HG03571 (cell line): Measurements from ENCODE around the gene TMEM69.
"Not testable (repeated sequence)": the region's sequence is repeated elsewhere in the genome, so short reads cannot be mapped to it uniquely, and the experiment has no call there.

Source experiments
- ATAC-seq: cut with Tn5 transposase; IDR thresholded peaks from one replicate; pipeline ENCODE4 v1.9.1; 2021; ENCODE audit not compliant: unreplicated experiment

The TMEM69 gene

GRCh38 chr1:45677751-45678245, 10.2 kb upstream of the TMEM69 start:
- ATAC-seq, result no peak

- ATAC-seq, result no peak
Observed at GRCh38 chr1:45678489-45678888, 9.5 kb upstream of the TMEM69 start.

DNA sequence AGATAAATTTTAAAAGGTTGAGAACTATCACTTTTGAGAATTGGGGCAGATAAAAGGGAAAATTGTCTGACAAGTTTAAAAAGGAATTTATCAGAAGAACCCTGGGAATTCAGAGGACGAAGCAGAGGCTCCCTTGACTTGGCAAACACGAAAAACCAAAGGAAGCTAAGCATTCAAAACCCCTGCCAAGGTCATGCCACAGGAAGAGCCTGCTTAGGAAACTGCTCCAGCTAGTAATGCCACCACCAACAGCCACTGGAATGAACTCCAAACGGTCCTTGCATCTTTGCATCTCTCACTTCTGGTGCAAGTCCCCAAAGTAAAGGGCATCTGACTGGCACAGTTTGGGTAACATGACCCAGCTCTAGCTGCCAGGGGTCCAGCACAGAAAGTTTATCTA, 8.9 kb upstream of the TMEM69 start:
- ATAC-seq, result no peak

- no peak for ATAC-seq
Observed at GRCh38 chr1:45682942-45683341, 5.0 kb upstream of the TMEM69 start.

DNA sequence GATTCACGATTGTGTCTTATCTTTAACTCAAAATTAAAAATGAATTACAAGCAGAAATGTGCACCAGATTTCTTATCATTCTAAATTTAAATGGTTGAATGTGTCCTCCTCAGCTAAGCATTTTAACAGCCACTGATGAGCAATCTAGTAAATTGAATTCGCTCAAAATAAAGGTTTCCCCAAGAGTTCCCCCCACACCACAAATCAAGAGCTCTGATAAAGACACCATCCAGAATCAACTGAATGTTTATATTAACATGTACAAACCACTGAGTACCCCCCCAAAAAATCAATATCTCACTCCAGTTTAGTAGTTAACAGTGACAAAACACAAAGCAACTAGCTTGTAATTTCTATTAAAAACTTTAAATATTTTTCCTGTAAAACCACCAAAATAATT, 3.6 kb upstream of the TMEM69 start:
- no peak for ATAC-seq

GRCh38 chr1:45685308-45686014, 2.5 kb upstream of the TMEM69 start:
- no peak for ATAC-seq

DNA sequence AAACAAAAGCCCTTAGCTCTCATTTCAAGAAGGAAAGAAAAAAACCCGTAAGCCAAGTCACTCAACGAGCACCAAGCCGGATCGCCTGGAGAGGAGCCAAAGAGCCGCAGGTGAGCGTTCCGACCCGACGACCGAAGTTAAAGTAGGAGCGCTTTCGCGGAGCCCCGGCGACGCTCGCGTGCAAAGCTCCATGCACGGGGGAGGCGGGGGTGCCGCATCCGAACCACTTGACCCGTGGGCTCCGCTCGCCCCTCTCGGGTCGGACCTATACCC, 2.0 kb upstream of the TMEM69 start:
- peak; percentile 13 for ATAC-seq

DNA sequence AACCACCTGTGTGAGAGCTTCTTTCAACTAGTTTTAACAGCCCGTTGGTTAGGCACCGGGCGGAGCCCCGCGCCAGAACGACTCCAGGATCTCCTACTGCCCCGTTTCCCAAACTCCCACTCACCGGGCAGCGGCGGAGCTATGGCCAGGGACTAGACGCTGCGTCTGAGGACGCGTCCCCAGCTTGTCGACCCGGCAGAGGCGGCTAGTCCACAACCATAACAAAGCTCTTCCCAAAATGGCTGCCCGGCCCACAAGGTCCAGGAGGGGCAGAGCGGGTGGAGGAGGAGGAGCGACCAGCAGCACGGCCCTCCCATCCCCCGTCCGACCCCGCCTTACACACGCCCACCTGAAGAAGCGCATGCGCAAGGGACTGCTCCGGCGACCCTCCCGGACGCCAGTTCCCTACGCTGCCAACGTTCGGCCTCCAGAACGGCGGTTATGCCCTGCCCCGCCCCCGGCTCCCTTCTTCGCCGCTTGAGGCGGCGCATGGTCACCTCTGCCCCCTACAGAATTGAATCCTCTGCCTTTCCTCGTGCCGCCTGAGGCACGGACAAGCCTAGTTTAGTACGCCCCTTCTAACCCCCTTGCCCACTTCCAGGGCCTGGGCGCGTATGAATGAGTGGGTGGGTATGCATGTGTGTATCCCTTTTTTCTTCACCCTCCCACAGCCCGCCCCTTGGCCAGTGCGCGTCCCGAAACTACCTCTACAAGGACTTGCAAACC, 1.5 kb upstream of the TMEM69 start, which contains the start of gene GPBP1L1:
Gene GPBP1L1 (minus strand): TSS at position 246 of the 726 bp plus-strand sequence. CDS start 27,446 bp downstream, outside the sequence.
- peak; percentile 48 for ATAC-seq

DNA sequence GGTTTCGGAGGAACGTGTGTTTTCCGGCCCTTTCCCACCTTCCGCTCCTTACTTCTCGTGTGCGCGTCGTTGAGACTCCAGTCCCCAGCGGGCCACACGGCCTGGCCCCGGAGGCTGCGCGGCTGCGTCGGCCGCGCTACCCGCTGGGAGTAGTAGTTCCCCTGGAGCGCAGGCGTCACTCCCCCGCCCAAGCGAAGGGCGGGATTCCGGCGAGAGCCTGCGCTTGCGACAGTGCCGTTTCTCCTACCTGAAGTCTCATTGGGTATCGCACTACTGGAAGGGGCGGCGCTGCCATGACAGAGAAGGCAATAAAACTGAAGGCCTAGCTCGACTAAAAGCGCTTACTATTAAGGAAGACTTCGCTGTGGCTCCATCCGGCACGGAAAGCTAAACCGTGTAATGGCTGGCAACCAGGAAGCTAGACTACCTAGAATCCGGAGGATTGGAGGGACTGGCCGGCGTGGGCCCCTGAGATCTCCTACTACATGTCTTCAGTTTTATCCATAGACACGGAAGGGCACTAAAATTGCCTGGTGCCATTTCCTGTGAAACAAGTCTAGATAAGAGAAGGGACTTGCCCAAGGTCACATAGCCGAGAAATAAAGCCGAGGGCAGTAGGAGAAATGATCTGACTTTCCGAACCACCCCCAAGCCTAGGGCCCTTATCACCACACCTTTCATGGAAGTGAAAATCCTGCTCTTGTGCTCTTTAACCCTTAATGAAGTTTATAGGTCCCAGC, 797 bp upstream of the TMEM69 start:
- peak; percentile 73 for ATAC-seq

DNA sequence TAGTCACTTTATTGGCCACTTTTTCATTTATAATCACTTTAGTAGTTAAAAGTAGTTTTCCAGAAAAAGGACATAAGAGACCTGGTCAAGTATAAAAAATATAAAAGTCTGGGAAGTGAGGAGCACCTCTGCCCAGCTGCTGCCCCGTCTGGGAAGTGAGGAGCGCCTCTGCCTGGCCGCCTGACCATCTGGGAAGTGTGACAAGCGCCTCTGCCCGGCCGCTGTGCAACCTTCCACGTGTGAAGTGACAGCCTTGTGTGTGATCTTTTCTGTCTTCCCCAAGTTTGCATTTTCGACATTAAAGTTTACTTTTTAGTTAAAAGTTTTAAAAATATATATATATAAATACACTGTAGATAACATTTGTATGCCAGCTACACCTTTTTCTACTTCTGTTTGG, 5.8 kb downstream of the TMEM69 start:
- ATAC-seq, result not testable (repeated sequence)

DNA sequence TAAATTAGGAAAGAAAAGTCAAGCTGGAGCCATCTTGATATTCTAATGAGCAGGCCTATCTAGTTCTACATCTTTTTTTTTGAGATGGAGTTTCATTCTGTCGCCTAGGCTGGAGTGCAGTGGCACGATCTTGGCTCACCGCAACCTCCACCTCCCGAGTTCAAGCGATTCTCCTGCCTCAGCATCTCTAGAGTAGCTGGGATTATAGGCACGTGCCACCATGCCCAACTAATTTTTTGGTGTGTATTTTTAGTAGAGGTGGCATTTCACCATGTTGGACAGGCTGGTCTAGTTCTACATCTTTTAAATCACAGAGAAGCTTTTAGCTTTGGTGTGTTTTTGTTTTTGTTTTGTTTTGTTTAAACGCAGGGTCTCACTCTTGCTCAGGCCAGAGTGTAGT, 6.8 kb downstream of the TMEM69 start:
- ATAC-seq, result no peak

DNA sequence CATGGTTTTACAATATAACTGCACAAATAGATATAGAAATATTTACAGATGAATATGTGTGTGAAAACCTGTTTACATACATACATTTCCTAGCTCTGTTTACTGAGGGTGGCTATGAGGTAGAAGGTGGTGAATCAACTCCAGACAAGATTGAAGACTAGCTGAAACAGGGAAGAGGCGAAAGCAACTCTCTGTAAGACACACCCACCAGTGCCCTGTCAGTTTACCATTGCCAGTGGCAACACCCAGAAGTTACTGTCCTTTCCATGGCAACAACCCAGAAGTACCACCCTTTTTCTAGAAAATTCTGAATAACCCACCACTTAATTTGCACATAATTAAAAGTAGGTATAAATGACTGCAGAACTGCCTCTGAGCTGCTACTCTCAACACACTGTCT, 16.7 kb downstream of the TMEM69 start:
- ATAC-seq, result no peak

DNA sequence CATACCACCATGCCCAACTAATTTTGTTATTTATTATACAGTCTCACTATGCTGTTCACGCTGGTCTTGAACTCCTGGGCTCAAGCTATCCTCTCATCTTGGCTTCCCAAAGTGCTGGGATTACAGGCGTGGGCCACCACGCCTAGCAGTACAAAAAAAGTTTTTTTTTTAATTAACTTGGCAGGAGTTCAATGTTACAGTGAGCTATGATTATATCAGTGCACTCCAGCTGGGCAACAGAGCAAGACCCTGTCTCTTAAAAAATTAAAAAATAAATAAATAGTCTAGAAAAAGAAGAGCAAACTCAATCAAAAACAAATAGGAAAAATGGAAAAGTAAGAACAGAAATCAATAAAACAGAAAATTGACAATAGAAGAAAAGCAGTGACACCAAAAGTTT, 25.7 kb downstream of the TMEM69 start:
- no peak for ATAC-seq

- ATAC-seq, result no peak
Observed at GRCh38 chr1:45716700-45717099, 28.7 kb downstream of the TMEM69 start.

DNA sequence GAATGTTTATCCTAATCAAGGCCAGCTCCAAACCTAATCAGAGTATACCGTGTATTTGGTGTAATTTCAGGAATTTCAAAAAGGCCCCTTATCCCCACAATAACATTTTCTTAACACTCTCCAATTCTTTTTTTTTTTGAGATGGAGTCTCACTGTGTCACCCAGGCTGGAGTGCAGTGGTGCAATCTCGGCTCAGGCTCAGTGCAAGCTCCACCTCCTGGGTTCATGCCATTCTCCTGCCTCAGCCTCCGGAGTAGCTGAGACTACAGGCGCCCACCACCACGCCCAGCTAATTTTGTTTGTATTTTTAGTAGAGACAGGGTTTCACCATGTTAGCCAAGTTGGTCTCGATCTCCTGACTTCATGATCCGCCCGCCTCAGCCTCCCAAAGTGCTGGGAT, 29.4 kb downstream of the TMEM69 start:
- ATAC-seq, result not testable (repeated sequence)

GRCh38 chr1:45718289-45718688, 30.3 kb downstream of the TMEM69 start:
- no peak for ATAC-seq

- ATAC-seq, result no peak
Observed at GRCh38 chr1:45721207-45721606, 33.2 kb downstream of the TMEM69 start.

DNA sequence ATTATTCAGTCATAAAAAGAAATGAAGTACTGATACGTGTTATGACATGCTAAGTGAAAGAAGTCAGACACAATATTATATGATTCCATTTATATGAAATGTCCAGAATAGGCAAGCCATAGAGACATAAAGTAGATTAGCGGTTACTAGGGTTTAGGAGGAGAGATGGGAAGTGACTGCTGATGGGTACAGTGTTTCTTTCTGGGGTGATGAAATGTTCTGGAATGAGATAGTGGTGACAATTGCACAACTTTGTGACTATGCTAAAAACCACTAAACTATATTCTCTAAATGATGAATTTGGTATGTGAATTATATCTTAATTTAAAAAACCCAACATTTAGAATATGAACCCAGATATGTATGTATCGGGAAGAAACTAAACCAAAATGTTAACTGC, 34.8 kb downstream of the TMEM69 start:
- no peak for ATAC-seq

DNA sequence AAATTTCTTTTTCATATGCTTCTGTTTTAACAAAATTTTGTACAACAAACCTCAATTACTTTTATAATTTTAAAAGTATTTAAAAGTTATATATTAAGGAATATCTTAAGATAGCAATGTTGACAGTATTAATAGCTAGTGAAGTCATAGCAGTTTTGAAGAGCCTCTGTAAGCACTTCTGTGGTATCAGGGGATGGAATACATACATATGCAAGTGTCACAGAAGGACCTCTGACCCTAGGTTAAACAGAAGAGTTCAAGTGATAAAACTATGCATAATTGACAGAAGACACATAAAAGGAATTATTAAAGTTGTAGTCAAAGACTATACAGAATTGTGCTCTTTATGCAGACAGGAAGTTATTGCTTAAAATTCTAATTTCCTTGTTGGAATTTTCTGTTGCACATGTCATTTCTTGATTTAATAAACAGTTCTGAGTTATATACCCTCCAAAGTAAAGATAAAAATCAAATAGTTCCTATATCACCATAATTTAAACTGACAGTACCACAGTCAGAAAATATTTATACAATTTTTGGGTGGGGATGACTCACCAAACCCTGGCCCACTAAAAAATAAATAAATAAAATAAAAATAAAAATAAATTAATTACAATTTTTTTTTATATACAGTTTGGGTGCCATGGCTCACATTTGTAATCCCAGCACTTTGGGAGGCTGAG, 35.4 kb downstream of the TMEM69 start:
- no peak for ATAC-seq

DNA sequence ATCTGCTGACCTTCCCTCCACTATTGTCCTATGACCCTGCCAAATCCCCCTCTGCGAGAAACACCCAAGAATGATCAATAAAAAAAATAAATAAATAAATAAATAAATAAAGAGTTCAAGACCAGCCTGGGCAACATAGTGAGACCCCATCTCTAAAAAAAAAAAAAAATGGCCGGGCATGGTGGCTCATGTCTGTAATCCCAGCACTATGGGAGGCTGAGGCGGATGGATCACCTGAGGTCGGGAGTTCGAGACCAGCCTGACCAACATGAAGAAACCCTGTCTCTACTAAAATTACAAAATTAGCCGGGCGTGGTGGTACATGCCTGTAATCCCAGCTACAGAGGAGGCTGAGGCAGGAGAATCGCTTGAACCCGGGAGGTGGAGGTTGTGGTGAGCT, 38.0 kb downstream of the TMEM69 start:
- not testable (repeated sequence) for ATAC-seq

GRCh38 chr1:45730075-45730779, 42.2 kb downstream of the TMEM69 start:
- no peak for ATAC-seq
